HG02840 (cell line): ENCODE measurements around the gene EIF4G1.

Experiments used
- ATAC-seq: cut with Tn5 transposase; IDR thresholded peaks from one replicate; pipeline ENCODE4 v1.9.1; 2021; ENCODE audit warnings: mild to moderate bottlenecking, moderate library complexity, moderate number of reproducible peaks; ENCODE audit not compliant: unreplicated experiment, low FRiP score

Gene EIF4G1

DNA sequence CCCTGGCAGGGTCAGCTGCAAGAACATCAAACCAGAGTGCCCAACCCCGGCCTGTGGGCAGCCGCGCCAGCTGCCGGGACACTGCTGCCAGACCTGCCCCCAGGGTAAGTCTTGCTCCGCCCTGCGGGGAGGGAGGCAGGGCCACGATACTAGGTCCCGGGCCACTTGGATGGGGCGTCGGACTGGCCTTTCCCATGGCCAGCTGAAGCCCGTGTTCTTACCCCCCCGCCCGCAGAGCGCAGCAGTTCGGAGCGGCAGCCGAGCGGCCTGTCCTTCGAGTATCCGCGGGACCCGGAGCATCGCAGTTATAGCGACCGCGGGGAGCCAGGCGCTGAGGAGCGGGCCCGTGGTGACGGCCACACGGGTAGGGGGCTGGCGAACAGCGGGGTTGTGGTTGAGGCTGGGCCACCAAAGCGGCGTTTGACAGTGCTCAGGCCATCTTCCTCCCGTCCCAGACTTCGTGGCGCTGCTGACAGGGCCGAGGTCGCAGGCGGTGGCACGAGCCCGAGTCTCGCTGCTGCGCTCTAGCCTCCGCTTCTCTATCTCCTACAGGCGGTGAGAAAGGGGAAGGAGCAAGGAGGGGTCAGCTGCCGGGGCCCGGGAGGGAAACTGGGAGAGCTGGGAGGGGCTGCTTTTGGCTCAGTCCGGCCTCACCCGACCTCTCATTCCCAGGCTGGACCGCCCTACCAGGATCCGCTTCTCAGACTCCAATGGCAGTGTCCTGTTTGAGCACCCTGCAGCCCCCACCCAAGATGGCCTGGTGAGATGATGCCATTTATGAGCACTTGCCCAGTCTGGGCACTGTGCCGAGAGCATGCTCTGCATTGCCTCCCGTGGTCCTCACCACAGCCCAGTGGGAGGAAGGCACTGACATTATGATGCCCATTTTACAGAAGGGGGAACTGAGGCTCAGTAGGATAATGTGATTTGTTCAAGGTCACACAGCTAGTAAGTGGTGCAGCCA lies 67.1 kb downstream of the EIF4G1 start:
- no peak for ATAC-seq

DNA sequence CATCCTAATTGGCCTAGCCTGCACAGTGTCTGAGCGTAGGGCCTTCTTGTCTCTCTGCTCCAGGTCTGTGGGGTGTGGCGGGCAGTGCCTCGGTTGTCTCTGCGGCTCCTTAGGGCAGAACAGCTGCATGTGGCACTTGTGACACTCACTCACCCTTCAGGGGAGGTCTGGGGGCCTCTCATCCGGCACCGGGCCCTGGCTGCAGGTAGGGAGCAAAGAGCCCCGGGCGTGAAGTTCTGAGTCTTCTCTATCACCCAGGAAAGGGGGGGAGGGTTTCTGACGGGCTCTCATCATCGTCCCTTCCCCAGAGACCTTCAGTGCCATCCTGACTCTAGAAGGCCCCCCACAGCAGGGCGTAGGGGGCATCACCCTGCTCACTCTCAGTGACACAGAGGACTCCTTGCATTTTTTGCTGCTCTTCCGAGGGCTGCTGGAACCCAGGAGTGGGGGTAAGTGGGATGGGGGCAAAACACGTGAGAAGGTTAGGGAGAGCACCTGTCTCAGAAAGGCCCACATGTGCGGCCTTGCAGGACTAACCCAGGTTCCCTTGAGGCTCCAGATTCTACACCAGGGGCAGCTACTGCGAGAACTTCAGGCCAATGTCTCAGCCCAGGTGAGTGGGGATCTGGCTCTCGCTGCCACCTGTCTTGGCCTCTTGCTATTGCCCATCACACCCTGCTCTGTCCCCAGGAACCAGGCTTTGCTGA lies 68.1 kb downstream of the EIF4G1 start:
- no peak for ATAC-seq

DNA sequence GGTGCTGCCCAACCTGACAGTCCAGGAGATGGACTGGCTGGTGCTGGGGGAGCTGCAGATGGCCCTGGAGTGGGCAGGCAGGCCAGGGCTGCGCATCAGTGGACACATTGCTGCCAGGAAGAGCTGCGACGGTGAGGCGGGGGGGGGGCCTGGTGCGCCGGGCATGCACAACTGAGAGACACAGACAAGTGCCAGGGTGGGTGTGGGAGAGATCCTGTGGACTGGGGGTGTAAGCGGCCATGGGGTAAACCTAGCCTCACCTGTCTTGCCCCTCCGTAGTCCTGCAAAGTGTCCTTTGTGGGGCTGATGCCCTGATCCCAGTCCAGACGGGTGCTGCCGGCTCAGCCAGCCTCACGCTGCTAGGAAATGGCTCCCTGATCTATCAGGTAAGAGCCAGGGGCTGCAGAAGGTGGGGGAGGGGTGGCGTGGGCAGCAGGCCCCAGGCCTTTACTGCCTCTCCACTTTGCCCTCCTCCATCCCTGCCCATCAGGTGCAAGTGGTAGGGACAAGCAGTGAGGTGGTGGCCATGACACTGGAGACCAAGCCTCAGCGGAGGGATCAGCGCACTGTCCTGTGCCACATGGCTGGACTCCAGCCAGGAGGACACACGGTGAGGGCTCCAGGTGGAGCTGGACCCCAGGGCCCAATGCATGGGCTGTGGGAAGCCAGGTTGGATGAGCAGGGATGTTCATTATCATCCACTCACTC lies 68.8 kb downstream of the EIF4G1 start:
- no peak for ATAC-seq

DNA sequence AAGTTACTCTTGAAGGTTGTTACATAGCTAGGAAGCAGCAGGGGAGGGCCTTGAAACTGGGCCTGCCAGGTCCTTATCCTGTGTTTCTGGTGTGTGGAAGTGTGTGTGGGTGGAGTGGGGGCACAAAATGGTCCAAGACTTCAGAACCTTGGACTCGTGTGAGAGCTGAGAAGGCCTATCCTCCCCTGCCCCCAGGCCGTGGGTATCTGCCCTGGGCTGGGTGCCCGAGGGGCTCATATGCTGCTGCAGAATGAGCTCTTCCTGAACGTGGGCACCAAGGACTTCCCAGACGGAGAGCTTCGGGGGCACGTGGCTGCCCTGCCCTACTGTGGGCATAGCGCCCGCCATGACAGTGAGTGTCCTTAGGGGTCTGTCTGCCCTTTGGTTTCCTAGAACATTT lies 69.9 kb downstream of the EIF4G1 start:
- no peak for ATAC-seq
